Peyer's patch (tissue), 4 donors: ENCODE measurements around the gene PPP2R1B.
"Not testable (repeated sequence)": the region's sequence is repeated elsewhere in the genome, so short reads cannot be mapped to it uniquely, and the experiment has no call there.

Source experiments
- POLR2A ChIP-seq, 2 donors: fragments of 450-650 bp; IDR thresholded peaks; one replicate each; pipeline ENCODE4 v1.5.1; 2017; ENCODE audit warnings: antibody characterized with exemption in 2 of 2, mild to moderate bottlenecking in 2 of 2, moderate library complexity in 2 of 2
- TF ChIP-seq, protein P1 (sequence below), 6 experiments: fragments of 450-650 bp in 4 of 6; fragments of 200-600 bp in 2 of 6; sonication (generic) in 1 of 6; IDR thresholded peaks; one replicate each; pipeline ENCODE4 v1.5.1; 2017 to 2019; ENCODE audit warnings: antibody characterized with exemption in 6 of 6, mild to moderate bottlenecking in 3 of 6, moderate library complexity in 1 of 6

DNA sequence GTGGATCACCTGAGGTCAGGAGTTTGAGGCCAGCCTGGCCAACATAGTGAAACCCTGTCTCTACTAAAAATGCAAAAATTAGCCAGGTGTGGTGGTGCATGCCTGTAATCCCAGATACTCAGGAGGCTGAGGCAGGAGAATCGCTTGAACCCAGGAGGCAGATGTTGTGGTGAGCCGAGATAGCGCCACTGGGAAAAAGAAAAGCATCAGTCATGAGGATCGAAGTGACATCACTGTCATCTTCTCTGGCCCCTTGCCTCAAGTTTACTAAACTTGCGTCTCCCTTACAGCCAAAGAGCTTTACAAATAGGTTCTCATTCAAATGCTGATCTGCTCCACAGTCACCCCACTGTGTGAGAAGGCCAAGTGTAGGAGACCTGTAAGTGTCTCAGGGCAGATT lies 5.0 kb upstream of the PPP2R1B start:
- TF ChIP-seq, protein P1, sequence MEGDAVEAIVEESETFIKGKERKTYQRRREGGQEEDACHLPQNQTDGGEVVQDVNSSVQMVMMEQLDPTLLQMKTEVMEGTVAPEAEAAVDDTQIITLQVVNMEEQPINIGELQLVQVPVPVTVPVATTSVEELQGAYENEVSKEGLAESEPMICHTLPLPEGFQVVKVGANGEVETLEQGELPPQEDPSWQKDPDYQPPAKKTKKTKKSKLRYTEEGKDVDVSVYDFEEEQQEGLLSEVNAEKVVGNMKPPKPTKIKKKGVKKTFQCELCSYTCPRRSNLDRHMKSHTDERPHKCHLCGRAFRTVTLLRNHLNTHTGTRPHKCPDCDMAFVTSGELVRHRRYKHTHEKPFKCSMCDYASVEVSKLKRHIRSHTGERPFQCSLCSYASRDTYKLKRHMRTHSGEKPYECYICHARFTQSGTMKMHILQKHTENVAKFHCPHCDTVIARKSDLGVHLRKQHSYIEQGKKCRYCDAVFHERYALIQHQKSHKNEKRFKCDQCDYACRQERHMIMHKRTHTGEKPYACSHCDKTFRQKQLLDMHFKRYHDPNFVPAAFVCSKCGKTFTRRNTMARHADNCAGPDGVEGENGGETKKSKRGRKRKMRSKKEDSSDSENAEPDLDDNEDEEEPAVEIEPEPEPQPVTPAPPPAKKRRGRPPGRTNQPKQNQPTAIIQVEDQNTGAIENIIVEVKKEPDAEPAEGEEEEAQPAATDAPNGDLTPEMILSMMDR (IDR thresholded peaks at IDR 0.05) = not testable (repeated sequence)
- not testable (repeated sequence) for TF ChIP-seq POLR2A (IDR thresholded peaks at IDR 0.05)
